ENCODE data around the gene ANP32D. TPM values are rescaled to one million over a fixed set of nuclear protein-coding genes. Genes with fewer than 3 reads are reported as not detected.

The ANP32D gene
- total and polyA plus RNA-seq, 8 donors: 0.92 TPM; not detected in 7

DNA sequence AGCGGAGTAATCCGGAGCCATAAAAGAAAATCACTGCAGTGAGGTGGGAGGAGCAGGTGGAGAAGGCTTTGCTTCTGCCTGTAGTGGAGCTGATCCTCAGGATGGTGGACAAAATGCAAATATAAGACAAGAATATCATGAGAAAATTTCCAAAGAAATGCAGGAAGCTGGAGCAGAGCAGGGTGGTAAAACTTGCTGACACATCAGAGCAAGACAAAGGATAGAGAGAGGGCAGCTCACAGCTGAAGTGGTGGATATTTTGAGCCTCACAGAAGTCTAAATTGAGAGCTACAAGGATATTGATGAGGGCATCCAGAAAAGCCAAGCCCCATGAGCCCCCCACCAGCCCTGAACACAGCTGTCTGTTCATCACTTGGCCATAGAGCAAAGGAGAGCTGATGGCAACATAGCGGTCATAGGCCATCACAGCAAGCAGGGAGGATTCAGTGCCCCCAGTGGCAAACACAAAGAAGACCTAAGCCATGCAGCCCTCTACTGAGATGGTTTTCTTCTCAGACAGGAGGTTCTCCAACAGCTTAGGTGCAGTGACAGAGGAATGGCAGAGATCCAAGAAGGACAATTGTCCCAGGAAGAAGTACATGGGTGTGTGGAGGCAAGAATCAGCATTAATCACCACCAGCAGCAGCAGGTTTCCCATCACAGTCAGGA lies 30.0 kb upstream of the ANP32D start:
- H3K4me3 ChIP-seq: no peak overlapping the region
- intact Hi-C loops (cut with DNase I; ENCODE audit: low total_unique reads): no loop called here
- no peaks in the 10 kb centered on the region for H3K4me1 ChIP-seq
- H3K27me3 ChIP-seq: no peaks in the 10 kb centered on the region
- 77 to 89% (median 81%) methylated on average over 3 of the region's 3 CpGs for WGBS, 5 donors
- H3K27ac ChIP-seq: no peak overlapping the region
- DNase-seq: no peak
- H3K36me3 ChIP-seq: no peaks in the 10 kb centered on the region
- no peaks in the 10 kb centered on the region for H3K9me3 ChIP-seq
- TF ChIP-seq, protein P1, sequence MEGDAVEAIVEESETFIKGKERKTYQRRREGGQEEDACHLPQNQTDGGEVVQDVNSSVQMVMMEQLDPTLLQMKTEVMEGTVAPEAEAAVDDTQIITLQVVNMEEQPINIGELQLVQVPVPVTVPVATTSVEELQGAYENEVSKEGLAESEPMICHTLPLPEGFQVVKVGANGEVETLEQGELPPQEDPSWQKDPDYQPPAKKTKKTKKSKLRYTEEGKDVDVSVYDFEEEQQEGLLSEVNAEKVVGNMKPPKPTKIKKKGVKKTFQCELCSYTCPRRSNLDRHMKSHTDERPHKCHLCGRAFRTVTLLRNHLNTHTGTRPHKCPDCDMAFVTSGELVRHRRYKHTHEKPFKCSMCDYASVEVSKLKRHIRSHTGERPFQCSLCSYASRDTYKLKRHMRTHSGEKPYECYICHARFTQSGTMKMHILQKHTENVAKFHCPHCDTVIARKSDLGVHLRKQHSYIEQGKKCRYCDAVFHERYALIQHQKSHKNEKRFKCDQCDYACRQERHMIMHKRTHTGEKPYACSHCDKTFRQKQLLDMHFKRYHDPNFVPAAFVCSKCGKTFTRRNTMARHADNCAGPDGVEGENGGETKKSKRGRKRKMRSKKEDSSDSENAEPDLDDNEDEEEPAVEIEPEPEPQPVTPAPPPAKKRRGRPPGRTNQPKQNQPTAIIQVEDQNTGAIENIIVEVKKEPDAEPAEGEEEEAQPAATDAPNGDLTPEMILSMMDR (IDR thresholded peaks at IDR 0.05): no peak
- TF ChIP-seq POLR2A (IDR thresholded peaks at IDR 0.05) (no peak), POLR2AphosphoS5 (IDR thresholded peaks at IDR 0.05) (no peak), EP300 (IDR thresholded peaks at IDR 0.05) (no peak)

DNA sequence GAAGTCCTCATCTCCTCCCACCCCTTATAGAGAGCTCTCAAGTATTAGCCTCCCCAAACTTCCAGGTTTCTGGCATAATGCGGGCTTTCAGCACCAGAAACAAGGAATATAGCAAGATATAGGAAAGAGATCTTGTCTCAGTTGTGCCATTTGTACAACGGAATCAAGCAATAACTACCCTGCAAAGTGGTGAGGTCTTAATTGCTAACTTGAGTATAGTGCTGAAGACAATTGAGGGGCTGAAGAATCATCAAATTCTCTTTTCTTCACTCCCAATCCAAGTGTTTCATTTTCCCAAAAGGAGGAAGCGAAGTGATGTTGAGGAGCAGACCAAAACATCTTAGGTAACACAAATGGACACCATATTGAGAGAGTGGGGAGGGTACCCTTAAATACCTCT lies 26.8 kb upstream of the ANP32D start:
- Histone ChIP-seq H3K27me3 (no peaks in the 10 kb centered on the region), H3K36me3 (no peaks in the 10 kb centered on the region), H3K27ac (no peak overlapping the region), H3K9me3 (peaks cover 0 to 8% (median 3%) of the 10 kb centered on the region in 4 donors), H3K4me3 (no peak overlapping the region), H3K4me1 (no peaks in the 10 kb centered on the region)
- 56 to 92% (median 77%) methylated on average over 3 of the region's 3 CpGs for WGBS, 5 donors
- no peak for TF ChIP-seq POLR2A (IDR thresholded peaks at IDR 0.05)
- TF ChIP-seq POLR2AphosphoS5 (IDR thresholded peaks at IDR 0.05): no peak
- TF ChIP-seq, protein P1 (IDR thresholded peaks at IDR 0.05): no peak
- no peak for TF ChIP-seq EP300 (IDR thresholded peaks at IDR 0.05)
- intact Hi-C loops (cut with DNase I; ENCODE audit: low total_unique reads): no loop called here
- DNase-seq: no peak

DNA sequence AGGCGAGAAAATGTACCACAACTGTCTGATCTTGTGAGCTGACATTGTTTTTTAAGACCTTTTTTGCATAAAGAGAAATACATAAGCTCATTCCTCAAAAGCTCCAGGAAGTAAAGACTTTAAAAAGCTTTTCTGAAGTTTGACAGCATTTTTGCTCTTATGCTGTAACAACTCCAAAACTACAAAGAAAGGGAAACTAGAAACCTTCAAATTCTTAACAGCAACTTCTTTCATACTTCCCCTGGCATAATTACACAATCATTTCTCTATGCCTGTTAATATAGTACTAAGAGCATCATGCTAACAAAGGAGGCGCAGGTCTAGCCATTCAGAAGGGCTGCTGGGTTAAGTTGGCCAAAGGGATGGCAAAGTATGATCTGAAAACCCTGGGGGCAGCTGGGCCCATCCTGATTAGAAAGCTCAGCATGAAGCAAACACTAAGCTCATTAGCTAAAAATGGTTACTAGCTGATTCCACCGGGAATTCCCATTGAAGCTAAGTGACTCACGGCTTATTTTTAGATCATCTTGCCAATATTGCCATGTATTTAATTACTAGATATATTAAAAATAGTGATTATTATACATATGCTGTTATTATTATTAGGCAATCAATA lies 26.1 kb upstream of the ANP32D start:
- Histone ChIP-seq H3K27me3 (no peaks in the 10 kb centered on the region), H3K4me3 (no peak overlapping the region), H3K36me3 (no peaks in the 10 kb centered on the region), H3K4me1 (no peaks in the 10 kb centered on the region), H3K9me3 (peaks cover 0 to 8% (median 3%) of the 10 kb centered on the region in 4 donors), H3K27ac (no peak overlapping the region)
- intact Hi-C loops (cut with DNase I; ENCODE audit: low total_unique reads): no loop called here
- TF ChIP-seq POLR2A (IDR thresholded peaks at IDR 0.05) (no peak), POLR2AphosphoS5 (IDR thresholded peaks at IDR 0.05) (no peak)
- TF ChIP-seq, protein P1 (IDR thresholded peaks at IDR 0.05): no peak
- no peak for DNase-seq
- WGBS, 5 donors: 45 to 58% (median 53%) methylated on average over 4 of the region's 4 CpGs

DNA sequence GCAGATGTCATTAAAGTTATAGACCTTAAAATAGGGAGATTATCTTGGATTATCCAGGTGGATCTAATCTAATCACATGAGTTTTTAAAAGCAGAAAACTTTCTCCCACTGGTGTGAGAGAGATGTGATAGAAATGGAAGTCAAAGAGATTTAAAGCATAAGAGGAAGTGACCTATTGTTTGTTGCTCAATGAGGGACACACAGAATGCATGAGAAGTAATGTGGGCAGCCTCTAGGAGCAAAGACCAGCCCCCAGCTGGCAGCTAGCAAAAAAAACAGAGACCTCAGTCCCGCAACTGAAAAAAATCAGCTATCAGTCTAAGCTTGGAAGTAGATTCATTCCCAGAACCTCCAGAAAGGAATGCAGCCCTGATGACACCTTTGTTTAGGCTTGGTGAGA lies 24.6 kb upstream of the ANP32D start:
- 64 to 81% (median 73%) methylated on average over 1 of the region's 1 CpG for WGBS, 5 donors

More for the DNA sequence above, 24.6 kb upstream of the ANP32D start:
- H3K27me3 ChIP-seq: no peaks in the 10 kb centered on the region
- peaks cover 0 to 8% (median 3%) of the 10 kb centered on the region in 4 donors for H3K9me3 ChIP-seq
- H3K4me3 ChIP-seq: no peak overlapping the region
- no peaks in the 10 kb centered on the region for H3K36me3 ChIP-seq
- intact Hi-C loops (cut with DNase I; ENCODE audit: low total_unique reads): no loop called here
- H3K27ac ChIP-seq: no peak overlapping the region
- no peaks in the 10 kb centered on the region for H3K4me1 ChIP-seq
- DNase-seq: no peak
- TF ChIP-seq EP300 (IDR thresholded peaks at IDR 0.05): no peak
- no peak for TF ChIP-seq POLR2A (IDR thresholded peaks at IDR 0.05)
- no peak for TF ChIP-seq POLR2AphosphoS5 (IDR thresholded peaks at IDR 0.05)
- TF ChIP-seq, protein P1 (IDR thresholded peaks at IDR 0.05): no peak
